HG02840 (cell line): ENCODE measurements around the gene RPL22.
A peak's percentile ranks its signal among the peaks of the same experiment; 100 is the strongest.

Experiments used
- ATAC-seq: cut with Tn5 transposase; IDR thresholded peaks from one replicate; pipeline ENCODE4 v1.9.1; 2021; ENCODE audit warnings: mild to moderate bottlenecking, moderate library complexity, moderate number of reproducible peaks; ENCODE audit not compliant: unreplicated experiment, low FRiP score

The RPL22 gene

DNA sequence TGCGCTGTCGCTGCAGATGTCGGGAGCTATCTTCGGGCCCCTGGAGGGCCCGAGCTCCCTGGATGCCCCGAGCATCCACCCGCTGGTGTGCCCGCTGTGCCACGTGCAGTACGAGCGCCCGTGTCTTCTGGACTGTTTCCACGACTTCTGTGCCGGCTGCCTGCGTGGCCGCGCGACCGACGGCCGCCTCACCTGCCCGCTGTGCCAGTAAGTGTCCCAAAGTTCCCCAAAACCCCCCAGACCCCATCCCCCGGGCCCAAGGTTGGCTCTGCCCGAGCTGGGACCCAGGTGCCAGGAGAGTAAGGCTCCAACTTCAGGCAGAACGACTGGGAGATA lies 7.1 kb upstream of the RPL22 start:
- ATAC-seq = no peak

DNA sequence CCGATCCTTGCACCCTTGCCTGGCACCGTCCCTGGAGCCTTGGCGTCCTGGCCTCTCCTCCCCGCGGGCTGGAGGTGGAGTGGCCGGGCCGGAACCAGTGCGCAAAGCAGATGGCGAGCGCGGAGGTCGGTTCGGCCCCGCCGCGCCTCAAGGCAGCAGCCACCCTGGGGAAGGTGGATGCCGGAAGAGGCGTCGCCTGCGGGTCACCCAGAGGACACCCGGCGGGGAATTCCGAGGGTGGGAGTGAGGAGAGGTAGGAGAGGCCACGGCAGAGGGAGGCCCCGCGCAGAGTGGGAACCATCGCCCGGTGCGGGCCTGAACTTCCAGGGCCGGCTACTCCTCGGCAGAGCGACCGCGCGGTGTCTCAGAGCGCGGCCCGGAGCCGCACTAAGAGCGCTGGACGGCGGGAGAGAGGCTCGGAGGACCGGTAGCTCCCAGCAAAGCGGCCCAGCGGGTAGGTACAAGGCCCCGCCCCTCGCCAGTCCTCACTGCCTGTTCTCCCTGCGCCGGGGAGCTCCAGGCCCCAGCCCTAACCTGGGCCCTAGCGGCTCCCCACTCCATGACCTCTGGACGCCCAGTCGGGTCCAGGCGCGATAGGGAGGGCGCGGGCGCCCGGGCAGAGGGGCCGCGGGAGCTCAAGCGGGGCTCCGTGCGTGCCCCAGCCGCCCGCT lies 6.6 kb upstream of the RPL22 start, which contains the start of gene RNF207:
Gene RNF207 (plus strand): TSS at position 271 of the 671 bp plus-strand sequence. CDS start 417 bp downstream, outside the sequence.
- ATAC-seq = no peak

DNA sequence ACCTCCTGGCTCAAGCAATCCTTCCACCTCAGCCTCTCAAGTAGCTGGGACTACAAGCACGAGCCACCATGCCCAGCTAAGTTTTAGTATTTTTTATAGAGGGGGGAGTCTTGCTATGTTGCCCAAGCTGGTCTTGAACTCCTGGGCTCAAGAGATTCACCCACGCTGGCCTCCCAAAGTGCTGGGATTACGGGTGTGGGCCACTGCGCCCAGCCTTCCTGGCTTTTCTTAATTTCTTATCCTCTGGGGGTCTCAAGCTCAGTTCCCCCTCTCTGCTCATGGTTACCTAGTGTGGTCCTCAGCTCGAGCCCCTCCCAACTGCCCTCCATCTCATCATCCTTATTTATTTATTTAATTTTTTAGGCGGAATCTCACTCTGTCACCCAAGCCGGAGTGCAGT lies 2.9 kb upstream of the RPL22 start:
- no peak for ATAC-seq

DNA sequence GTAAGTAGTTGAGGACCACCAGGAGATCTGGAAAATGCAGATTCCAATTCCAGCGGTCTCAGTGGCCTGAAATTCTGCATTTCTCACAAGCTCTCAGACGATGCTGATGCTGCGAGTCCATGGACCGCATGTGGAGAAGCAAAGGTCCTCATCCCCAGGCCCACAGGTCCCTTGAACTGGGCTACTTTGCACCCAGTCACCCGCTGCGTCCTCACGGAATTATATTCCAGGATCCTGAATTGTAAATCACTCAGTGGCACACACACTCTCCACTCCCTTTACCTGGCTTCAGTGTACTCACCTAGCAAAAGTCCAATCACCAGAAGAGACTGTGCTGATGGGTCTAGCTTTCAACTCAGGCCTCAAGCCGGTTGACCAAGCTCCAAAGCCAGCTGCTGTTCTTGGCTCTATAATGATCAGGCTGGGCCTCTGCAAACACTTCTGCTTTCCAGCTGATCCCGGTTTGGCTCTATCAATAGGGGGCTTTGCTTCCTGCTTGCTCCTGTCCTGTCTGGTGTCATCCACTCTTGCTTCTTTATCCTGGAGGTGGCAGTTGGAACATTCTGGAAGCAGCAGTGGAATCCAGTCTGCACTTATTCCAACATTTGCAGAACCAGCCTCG lies 904 bp upstream of the RPL22 start:
- no peak for ATAC-seq

DNA sequence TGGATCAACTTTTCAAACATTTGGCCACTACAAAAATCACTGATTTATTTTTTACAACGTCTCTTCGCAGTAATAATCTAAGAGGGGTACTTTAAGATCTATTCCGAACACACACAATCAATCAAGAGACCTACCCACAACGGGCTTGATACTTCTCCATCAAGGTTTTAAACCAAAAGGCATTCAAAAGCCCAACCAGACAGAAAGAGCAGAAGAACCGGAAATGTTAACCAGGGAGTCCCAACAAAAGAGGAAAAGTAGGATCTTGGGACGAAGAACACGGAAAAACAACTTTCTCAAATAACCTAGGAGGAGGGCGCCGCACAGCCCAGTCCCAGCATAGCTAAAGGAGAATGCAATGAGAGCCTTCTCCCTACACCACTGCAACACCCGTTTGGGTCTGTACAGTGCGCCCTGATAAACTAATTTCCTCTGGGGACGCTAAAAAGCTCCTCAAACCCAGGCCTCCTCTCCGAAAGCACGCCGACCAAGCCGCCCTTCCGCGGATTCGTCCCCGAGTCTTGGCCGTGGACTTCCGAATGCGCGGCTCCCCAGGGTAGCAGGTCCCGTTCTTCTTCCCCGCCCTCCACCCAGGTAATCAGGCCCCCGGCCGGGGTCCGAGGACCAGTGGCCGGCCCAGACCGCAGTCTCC lies 623 bp downstream of the RPL22 start:
- peak; percentile 21 for ATAC-seq

DNA sequence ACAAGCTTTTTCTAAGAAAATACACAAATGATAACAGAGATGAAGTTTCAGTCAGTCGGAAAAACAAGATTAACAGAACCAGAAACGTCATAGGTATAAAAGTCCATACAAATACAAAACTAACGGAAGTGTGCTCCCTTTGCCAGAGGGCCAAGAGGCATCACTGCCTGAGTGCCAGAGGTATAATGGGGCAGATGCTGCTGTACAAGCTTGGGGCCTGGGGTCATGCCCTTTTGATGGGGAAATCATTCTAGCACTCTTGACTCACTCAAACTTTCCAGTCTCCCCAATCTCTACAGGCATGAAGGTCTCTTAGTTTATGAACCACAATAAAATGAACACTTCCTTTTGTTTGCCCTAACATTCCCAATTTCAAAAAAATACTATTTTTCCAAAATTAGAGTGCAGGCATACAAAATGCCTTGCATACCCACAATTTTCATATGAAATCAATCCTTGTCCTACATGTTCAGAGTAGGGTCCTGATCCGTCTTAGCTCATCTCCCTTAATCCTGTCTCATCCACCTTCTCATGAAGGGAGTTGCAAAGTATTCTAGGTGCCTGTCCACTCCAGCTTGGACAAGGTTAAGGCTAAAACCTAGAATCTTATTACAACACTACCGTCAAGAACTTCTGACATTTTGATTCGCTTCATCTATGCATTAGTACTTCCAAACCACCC lies 1.5 kb downstream of the RPL22 start:
- no peak for ATAC-seq

DNA sequence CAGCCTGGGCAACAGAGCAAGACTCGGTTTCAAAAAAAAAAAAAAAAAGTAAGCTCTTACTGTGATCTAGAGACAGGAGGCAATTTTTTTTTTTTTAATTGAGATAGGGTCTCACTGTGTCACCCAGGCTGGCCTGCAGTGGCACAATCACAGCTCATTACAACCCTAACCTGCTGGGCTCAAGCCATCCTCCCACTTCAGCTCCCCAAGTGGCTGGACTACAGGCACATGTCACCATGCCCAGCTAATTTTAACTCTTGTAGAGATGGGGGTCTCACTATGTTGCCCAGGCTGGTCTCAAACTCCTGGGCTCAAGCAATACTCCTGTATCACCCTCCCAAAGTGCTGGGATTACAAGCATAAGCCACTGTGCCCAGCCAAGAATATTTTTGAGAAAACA lies 7.4 kb downstream of the RPL22 start:
- ATAC-seq = no peak

DNA sequence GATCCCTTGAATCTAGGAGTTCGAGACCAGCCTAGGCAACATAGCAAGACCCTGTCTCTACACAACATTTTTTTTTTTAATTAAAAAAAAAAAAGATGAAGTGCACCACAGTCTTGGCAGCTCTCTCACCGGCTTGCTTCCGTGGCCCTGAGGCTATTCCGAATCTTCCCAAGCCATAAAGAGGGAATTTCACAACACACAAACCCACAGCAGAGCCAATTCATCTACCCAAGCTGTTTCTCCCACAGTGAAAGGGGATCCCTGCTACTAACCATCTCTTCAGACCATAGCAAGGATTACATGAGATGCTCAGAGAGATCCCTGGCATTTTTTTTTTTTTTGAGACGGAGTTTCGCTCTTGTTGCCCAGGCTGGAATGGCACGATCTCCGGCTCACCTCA lies 10.9 kb downstream of the RPL22 start:
- no peak for ATAC-seq

DNA sequence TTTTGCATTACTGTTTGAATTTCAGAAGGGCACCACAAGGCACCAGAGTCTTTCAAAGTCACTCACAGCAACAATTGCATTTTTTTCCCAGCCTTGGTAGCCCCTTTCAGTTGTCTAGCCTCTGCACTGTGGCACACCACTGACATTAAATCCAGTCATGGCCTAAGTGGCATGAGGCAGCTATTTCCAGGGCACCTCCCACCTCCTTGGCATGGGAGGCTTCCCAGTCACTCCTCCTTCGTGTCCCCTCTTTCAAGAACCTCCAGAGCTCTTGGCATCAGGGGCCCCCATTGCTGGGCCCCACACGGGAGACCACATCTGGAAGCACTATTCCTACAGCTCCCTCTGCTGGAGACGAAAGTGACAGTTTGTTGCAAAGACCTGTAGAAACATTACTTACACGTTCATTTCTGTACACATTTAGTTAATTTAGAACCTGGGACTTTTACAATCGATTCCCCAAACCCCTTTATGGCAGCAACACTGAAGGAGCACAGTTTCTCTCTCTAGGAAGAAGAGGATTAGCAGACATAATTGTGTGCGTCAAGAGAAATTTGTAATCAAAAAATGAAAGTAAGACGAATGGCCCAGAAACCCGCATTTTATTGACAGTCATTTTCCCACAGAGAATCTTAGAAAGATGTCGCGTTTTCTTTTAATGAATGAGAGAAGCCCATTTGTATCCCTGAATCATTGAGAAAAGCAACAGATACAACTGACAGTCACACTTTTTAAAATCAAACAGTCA lies 13.6 kb downstream of the RPL22 start:
- no peak for ATAC-seq

DNA sequence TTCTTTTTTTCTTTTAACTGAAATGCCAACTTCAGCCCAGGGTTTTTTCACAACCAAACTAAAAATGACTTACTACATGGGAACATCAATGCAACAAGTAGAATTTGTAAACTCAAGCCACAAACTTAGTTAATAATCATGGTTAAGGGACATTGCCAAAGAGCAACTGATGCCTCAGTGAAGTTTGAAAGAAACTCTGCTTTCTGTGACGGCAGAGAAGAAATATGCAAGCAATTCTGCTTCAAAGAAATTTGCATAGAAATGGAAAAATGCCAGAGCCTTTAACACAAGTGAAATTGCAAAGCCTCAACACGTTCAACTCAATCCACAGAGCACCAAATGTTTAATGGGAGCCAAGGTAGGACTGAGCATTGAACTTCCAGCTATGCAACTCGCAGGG lies 14.2 kb downstream of the RPL22 start:
- ATAC-seq = no peak

DNA sequence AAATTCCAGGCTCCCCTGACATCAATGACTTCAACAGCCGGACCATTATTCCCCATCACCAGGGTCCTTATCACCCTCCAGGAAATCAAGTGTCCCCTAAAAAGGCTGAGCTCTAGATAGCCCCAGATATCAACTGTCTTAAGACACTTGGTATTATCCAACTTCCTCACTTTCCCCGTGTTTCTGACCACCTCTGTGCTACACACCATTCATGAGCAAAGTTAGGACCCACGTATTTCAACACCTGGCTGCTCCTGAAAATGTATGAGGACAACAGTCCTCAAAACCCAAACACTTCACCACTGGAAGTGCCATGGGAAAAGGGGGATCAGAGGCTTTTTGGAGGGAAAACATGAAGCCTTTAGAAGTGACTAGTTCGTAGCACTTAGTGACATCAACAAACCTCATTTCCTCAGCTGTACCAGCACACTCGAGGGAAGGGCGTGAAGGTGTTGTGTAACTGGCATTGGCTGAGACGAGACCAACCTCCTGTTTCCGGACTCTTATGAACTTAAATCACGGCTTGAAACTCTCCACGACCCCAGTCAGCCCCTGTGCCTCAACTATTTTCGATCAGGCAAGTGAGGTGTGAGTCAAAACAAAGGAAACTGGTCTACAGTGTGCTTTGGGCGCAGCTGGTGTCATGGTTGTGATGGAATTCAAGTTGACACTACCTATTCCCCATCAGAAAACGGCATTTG lies 15.2 kb downstream of the RPL22 start:
- ATAC-seq = no peak

DNA sequence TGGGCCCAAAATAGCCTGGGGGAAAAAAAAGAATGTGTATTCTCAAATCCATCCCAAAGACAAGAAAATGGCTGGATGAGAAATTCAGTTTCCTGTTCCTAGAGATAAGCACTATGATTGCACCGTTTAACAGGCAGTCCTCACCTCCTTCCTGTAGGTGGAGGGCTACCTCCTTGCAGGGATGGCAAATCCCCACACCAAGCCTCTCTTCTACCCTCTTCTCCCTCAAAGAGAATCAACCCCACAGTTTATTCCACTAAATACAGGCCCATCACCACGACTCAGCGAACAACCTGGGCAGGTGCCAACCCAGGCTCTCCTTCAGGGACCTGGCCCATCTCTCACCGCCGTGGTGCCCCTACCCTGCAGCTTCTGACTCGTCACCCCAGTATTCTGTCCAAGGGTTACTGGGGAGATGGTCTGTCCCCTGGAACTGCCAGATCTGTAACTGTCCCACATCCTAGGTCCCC lies 15.8 kb downstream of the RPL22 start:
- ATAC-seq = no peak

DNA sequence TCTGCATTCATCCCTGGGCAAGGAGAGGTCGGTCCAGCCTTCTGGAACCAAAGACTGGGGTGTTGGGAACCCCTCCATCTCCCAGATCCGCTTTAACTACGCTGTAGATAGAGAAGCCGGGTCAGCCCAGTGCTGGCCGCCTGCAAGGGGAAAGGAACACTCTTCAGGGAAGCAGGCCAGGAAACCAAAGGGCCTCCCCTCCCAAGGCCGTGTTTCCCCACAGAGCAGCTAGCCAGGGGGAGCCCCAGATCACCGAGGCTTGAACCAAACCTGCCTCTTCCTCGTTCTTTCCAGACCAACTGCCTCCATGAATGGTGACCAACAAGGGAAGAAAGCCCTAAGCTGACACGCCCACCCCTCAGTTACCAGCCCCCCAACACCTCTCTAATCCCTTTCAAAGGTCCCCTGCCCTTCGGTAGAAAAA lies 18.0 kb downstream of the RPL22 start:
- ATAC-seq = no peak

DNA sequence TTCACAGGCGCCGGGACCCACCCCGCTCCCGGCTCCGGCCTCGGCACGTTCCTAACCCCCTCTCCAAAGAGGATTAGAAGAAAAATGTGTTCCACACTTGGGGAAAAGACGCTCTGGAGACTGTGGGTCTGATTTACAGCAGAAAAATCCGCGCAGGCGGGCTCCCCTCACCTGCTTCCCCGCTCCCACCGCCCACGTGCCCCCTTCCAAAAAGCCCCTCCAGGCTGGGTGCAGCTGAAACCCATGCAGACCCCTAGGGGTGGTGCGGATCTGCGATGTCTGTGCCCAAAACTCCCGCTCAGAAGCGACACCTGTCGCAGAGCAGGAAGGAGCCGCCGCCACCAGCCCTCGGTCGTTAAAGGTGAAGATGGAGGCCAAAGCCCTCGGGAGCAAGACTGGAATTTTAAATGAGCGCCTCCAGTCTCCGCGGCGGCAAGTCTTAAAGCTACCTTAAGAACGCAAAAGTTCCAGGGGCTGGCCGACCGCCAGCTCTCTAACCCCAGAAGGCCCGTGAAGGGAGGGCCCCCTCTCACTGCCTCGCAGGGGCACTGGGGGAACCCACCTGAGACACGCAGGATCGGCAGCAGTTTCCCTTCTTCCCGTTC lies 18.6 kb downstream of the RPL22 start:
- no peak for ATAC-seq

DNA sequence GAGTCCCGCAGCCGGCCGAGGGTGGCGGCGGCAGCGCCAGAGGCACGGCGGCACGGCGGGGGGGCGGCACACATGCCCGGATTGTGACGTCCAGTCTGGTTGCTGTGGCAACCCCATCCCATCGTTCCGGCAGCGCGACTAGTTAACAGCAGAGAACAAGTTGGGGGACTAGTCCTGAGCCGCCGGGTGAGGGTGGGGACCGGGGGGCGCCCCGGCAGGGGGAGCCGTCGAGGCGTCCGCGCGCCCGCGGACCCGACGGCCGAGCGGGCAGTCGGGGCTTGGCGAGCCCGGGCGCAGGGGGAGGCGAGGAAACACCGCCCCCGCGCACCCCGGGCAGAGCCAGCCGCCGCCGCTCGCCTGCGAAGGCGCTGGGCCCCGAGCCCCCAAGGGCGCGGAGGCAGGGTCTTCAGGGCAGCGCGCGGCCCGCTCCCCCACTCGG lies 19.1 kb downstream of the RPL22 start, which contains the start of gene CHD5:
Gene CHD5 (minus strand): TSS at position 54 of the 439 bp plus-strand sequence. CDS start 298 bp downstream, outside the sequence.
- ATAC-seq = no peak

DNA sequence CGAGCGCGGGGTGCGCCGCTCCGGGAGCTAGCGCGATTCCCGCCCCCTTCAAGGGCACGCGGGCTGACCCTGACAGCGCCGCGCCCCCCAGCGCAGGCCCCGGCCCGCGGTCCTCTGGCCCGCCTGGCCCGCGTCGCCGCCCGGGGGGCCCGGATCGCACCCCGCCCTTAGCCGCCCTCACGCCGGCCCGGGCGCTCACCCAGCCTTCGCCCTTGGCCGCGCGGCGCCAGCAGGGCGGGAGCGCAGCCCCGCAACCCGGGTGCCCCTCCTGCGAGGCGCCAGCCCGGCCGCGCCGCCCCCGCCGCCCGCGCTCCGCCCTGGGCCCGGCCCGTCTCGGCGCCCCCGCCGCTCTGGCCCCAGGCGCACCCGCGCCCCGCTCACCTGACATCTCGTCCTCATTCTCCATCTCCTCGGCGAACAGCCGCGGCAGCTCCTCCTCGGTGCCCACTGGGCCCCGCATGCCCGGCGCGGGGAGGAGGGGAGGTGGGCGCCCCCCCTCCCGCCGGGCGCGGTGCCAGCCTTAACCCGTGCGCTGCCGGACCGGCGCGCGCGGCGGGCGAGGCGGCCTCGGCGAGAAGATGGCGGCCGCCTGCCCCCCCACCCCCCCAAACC lies 19.7 kb downstream of the RPL22 start:
- no peak for ATAC-seq

DNA sequence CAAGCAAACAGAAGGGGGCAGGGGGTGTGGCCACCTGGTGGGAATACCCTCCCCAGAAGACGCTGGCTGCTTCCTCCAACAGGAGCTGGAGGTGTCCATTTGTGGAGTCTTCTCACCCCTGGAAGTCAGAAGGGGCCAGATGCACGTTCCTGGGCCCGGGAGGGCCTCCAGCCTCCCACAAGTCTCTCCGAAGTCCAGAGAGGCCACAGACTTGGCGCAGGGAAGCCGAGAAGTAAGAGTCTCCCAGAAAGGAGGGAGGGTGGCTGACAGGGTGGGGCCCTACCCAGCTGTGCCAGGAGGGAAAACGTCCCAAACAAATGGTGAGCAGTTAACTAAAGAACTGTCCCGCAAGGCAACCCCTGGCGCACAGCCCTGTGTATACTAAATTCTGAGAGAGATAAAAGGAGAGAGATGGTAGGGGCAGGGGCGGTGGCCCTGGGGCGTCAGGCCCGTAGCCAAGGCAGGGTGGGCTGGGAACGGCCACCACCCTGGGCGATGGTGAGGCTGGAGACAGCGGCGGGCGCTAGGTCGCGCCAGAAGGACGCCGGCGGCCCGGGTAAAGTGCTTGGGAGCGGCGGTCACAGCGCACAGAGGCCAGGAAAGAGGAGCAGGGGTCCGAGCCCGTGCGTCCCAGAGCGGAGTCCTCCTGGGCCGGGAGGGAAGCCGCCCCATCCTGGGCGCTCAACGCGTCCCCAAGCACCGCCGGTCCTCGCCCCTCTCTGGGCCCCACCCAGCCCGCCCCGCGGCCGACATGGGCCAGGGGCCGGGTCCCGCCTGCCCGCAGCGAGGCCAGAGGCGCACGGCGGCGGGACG lies 20.4 kb downstream of the RPL22 start:
- ATAC-seq = no peak
